Spinal cord (tissue), 10 donors: ENCODE measurements around the gene GNLY. TPM values are rescaled to one million over a fixed set of nuclear protein-coding genes. Genes with fewer than 3 reads are reported as not detected.

Source experiments
- DNase-seq, 6 donors: peaks; one replicate each; pipeline versions ENCODE4 v3.0.0 to v3.0.0-alpha.2; 2013 to 2015; ENCODE audit warnings: low spot score in 6 of 6, low read depth in 4 of 6
- H3K27ac ChIP-seq: one replicate; pipeline ENCODE4 v1.5.1; 2013; ENCODE audit warnings: low read depth, low read length, control low read depth
- H3K27me3 ChIP-seq: one replicate; pipeline ENCODE4 v1.6.1; 2013; ENCODE audit warnings: low read length; ENCODE audit not compliant: control insufficient read depth, insufficient read depth
- H3K36me3 ChIP-seq: one replicate; pipeline ENCODE4 v1.6.1; 2013; ENCODE audit warnings: low read length; ENCODE audit not compliant: control insufficient read depth, insufficient read depth
- H3K4me1 ChIP-seq: one replicate; pipeline ENCODE4 v1.6.1; 2013; ENCODE audit warnings: low read length; ENCODE audit not compliant: control insufficient read depth, insufficient read depth
- H3K4me3 ChIP-seq: one replicate; pipeline ENCODE4 v1.5.1; 2013; ENCODE audit warnings: low read depth, low read length, control low read depth
- H3K9me3 ChIP-seq: one replicate; pipeline ENCODE4 v1.6.1; 2013; ENCODE audit warnings: low read length; ENCODE audit not compliant: control insufficient read depth, insufficient read depth
- WGBS: methylation state at CpG from one replicate; pipeline ENCODE4 v1.1.5; 2013; ENCODE audit warnings: missing lambda C conversion rate; ENCODE audit not compliant: insufficient coverage; 5-methylcytosine and 5-hydroxymethylcytosine counted together
- polyA plus RNA-seq, 2 donors: library from polyadenylated mRNA; unstranded; fragments of 120-200 nt; gene quantifications; one replicate each; pipeline ENCODE4 v1.2.1, GENCODE V29; 2013; ENCODE audit not compliant: insufficient read length in 2 of 2
- total RNA-seq, 2 donors: library from RNA; depleted of rRNA in 1 of 2; stranded (reverse); fragments of 120-200 nt in 1 of 2; fragments of >200 nt in 1 of 2; gene quantifications; one replicate each; pipeline versions ENCODE4 v1.2.3 to v1.2.4, GENCODE V29; 2013 to 2014
- donor health status: healthy.

The GNLY gene
- total and polyA plus RNA-seq, 4 donors: 0.40 to 0.80 (median 0.55) TPM; not detected in 1

GRCh38 chr2:85730686-85731230 lies 36.6 kb downstream of the GNLY start:
- DNase-seq: no peak
- Histone ChIP-seq H3K36me3 (no peaks in the 10 kb centered on the region), H3K4me1 (peaks cover 30% of the 10 kb centered on the region), H3K9me3 (no peaks in the 10 kb centered on the region), H3K27me3 (no peaks in the 10 kb centered on the region), H3K4me3 (no peak overlapping the region), H3K27ac (no peak overlapping the region)
- WGBS: 92% methylated on average over 3 of the region's 10 CpGs

- no peak overlapping the region for H3K4me3 ChIP-seq
- DNase-seq: no peak
- H3K4me1 ChIP-seq: peaks cover 30% of the 10 kb centered on the region
- WGBS: no CpG with 5 or more reads among the region's 3 CpGs
- H3K9me3 ChIP-seq: no peaks in the 10 kb centered on the region
- H3K27ac ChIP-seq: no peak overlapping the region
- no peaks in the 10 kb centered on the region for H3K36me3 ChIP-seq
- H3K27me3 ChIP-seq: no peaks in the 10 kb centered on the region
Observed at GRCh38 chr2:85731606-85732005, 37.4 kb downstream of the GNLY start.

GRCh38 chr2:85732467-85733120 lies 38.4 kb downstream of the GNLY start:
- Histone ChIP-seq H3K36me3 (no peaks in the 10 kb centered on the region), H3K9me3 (no peaks in the 10 kb centered on the region), H3K4me3 (no peak overlapping the region), H3K4me1 (peaks cover 34% of the 10 kb centered on the region), H3K27ac (no peak overlapping the region), H3K27me3 (no peaks in the 10 kb centered on the region)
- WGBS: no CpG with 5 or more reads among the region's 2 CpGs
- DNase-seq: no peak

DNA sequence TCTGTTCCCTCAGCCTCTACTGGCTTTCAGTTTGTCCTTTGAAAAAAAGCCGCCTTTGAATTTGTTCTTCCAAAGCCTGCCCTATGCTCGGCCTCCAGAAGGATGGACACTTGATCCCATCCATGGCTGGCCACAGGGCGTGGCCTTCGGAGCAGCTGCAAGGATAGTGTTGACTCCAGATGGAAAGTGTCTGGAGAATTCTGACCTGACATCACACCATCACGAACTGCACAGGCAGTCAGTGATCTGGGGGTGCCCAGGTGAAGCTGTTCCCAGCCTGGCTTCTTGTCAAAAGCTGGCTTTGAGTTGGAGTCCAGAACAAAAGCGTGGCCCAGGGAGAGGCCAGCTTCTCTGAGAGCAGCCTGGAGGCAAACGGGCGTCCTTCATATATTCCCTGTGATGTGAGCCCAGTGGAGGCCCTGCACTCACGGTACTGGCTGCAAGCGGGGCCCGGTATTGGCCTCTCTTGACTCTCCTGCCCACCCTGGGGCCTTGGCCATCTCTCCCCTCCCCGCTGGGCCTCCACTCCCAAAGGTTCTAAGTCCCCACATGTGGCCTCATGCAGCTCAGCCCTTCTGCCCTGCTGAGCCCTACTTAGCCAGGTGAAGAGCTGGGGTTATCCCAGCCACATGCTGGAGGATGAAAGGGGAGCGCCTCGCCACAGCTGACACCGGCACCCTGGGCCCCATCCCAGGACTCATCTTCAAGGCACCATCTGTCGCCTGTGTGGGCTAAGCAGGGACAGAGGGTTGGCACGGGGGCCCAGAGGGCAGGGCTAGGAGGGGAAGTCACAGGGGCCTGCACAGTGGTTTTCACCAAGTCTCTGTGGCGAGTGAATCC lies 39.2 kb downstream of the GNLY start:
- Histone ChIP-seq H3K9me3 (no peaks in the 10 kb centered on the region), H3K4me3 (no peak overlapping the region), H3K36me3 (no peaks in the 10 kb centered on the region), H3K4me1 (peaks cover 39% of the 10 kb centered on the region), H3K27me3 (no peaks in the 10 kb centered on the region), H3K27ac (no peak overlapping the region)
- DNase-seq: no peak
- 83% methylated on average over 13 of the region's 18 CpGs for WGBS

DNA sequence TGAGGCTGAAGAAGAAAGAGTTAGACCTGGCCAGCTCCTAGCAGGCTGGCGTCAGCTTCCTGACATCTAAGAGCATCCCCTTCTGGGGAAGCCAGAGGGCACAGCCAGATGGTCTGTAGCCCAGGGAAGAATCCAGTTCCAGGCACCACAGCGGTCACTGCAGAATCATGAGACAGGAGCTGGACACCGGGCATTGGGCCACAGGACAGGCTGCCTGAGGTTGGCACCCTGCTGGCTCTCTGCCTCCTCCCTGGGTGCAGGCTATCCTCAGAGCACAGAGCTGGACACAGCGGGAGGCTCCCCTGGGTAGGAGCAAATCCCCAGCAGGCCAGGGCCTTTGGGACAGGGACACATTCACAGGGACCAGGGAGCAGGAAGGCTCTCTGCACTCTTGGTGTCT lies 39.9 kb downstream of the GNLY start:
- no peak overlapping the region for H3K4me3 ChIP-seq
- H3K4me1 ChIP-seq: peaks cover 36% of the 10 kb centered on the region
- no peaks in the 10 kb centered on the region for H3K27me3 ChIP-seq
- 80% methylated on average over 4 of the region's 4 CpGs for WGBS
- H3K27ac ChIP-seq: no peak overlapping the region
- no peaks in the 10 kb centered on the region for H3K9me3 ChIP-seq
- no peaks in the 10 kb centered on the region for H3K36me3 ChIP-seq
- no peak for DNase-seq

DNA sequence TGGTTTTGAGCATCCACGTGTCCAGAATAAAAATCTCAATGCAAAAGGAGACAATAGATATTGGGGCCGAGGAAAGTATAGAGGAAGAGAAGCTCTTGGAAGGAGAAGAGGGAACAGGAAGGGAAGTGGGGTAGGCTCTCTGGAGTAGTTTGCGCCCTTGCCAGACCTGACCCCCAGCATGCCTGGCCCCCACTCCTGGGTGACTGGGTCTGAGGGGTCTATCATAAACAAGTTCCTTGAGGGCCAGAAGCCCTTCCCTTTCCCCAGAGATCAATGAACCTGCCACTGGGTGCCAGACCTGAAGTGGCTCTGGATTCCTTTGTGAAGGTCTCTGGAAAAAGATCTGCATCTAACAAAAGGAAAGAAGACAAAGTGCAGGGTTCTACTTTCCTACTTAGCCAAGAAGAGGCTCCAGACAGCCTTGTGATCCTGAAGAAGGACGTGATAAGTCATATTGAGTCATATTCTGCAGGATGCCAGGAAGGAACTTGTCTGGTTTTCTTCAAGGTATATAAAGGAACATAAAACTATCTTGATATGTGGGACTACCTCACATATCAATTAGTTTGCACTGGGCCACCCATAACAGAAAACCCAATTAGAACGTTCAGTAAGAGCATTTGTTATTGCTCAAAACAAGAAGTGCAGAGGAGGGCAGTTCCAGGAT lies 40.9 kb downstream of the GNLY start:
- no peak overlapping the region for H3K27ac ChIP-seq

DNA sequence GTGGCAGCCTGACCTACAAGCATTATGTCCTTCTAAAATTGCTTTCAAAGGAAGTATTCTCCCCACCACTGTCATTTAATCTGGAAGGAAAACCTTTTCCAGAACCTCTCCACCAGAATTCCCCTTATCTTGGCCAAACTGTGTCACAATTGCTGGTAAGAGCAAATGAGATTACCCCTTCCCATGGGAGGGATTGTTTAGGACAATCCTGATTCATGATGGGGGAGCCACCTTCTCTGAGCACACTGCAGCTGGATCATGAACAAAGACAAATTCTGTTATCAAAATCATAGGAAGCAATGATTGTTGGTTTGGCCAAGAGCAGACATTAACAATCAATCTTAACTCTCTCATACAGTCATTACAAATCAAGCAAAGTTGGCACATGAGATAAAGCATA lies 41.5 kb downstream of the GNLY start:
- Histone ChIP-seq H3K4me3 (no peak overlapping the region), H3K9me3 (no peaks in the 10 kb centered on the region), H3K36me3 (no peaks in the 10 kb centered on the region), H3K4me1 (peaks cover 27% of the 10 kb centered on the region), H3K27me3 (no peaks in the 10 kb centered on the region), H3K27ac (no peak overlapping the region)
- DNase-seq: no peak

More for the DNA sequence above, 40.9 kb downstream of the GNLY start:
- WGBS: 88% methylated on average over 4 of the region's 5 CpGs
- no peak overlapping the region for H3K4me3 ChIP-seq
- peaks cover 27% of the 10 kb centered on the region for H3K4me1 ChIP-seq
- no peaks in the 10 kb centered on the region for H3K9me3 ChIP-seq
- no peaks in the 10 kb centered on the region for H3K36me3 ChIP-seq
- H3K27me3 ChIP-seq: no peaks in the 10 kb centered on the region
- no peak for DNase-seq

DNA sequence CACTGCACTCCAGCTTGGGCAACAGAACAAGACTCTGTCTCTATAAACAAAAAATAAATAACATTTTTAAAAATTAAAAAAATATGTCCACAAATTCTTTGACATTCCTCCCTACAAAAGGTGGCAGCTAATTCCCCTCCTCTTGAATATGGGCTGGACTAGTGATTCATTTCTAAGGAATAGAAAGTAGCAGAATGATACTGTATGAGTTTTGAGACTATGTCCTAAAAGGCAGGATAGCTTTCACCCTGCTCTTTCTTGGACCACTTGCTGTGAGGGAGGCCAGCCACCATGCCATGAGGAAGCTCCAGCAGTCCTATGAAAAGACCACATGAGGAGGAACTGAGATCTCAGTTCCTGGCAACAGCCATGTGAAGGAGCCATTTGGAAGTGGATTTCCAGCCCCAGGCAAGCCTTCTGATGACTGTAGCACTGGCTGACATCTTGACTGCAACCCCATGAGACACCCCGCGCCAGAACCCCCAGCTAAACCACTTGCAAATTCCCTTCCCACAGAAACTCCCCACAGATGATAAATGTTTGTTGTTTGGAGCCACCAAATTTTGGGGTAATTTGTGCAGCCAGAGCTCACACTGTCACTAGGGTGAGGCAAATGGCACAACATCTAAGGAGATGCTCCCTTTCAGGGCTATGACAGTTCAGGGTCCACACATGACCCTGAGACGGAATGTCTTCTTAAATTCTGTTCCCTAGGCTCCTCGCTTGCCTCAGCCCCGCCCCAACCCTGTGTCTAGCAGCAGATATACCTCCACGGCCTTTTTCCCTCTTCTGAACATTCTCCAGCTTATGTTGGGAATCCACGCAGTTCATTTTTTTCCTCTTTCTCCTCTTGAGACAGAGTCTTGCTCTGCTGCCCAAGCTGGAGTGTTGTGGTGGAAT lies 42.5 kb downstream of the GNLY start:
- 98% methylated on average over 4 of the region's 7 CpGs for WGBS

GRCh38 chr2:85737481-85737880 lies 43.3 kb downstream of the GNLY start:
- Histone ChIP-seq H3K27ac (no peak overlapping the region), H3K4me1 (peaks cover 43% of the 10 kb centered on the region), H3K27me3 (no peaks in the 10 kb centered on the region), H3K9me3 (no peaks in the 10 kb centered on the region), H3K36me3 (no peaks in the 10 kb centered on the region), H3K4me3 (no peak overlapping the region)
- DNase-seq: no peak
- WGBS: 95% methylated on average over 4 of the region's 4 CpGs

More for the DNA sequence above, 42.5 kb downstream of the GNLY start:
- no peak overlapping the region for H3K27ac ChIP-seq
- no peaks in the 10 kb centered on the region for H3K9me3 ChIP-seq
- H3K36me3 ChIP-seq: no peaks in the 10 kb centered on the region
- no peak overlapping the region for H3K4me3 ChIP-seq
- peaks cover 38% of the 10 kb centered on the region for H3K4me1 ChIP-seq
- H3K27me3 ChIP-seq: no peaks in the 10 kb centered on the region
- DNase-seq: no peak
